AG04450 (cell line): ENCODE measurements around the gene WDR77. TPM values are rescaled to one million over a fixed set of nuclear protein-coding genes. Genes with fewer than 3 reads are reported as not detected.

Source experiments
- polyA plus RNA-seq: library from polyadenylated mRNA; depleted of rRNA; stranded (reverse); fragments of >200 nt; gene quantifications from 2 replicates; pipeline ENCODE4 v1.2.3, GENCODE V29; 2011; rRNA removed
- small RNA-seq: library from RNA; depleted of rRNA; stranded (forward); fragments of <200 nt; gene quantifications from one replicate; pipeline ENCODE3, GENCODE V24; 2012; ENCODE audit warnings: low read depth; ENCODE audit not compliant: insufficient read length

Gene WDR77
- polyA plus RNA-seq, 1 experiment: 86.9 TPM

Small RNA genes lying within 50 kb of the gene (small RNA-seq; reads per million reads assigned to genes)
- gene RF00019 (not detected), gene RNU6-792P (6.7 reads per million, percentile 61 among the genes with 10 or more reads in this experiment)

Other genes starting within 250 kb of the WDR77 start
- gene DENND2D, start 248.6 kb downstream of the WDR77 start, polyA plus RNA-seq: 1.3 and 1.4 TPM in 2 replicates
- 0.86 and 1.0 TPM in 2 replicates for gene CHI3L2, start 221.5 kb downstream of the WDR77 start, polyA plus RNA-seq
- gene CHIA, start 158.4 kb downstream of the WDR77 start, polyA plus RNA-seq: not detected in 2 replicates
- 0.94 and 0.99 TPM in 2 replicates for gene OVGP1, start 21.5 kb downstream of the WDR77 start, polyA plus RNA-seq
- 425 and 519 TPM in 2 replicates for gene ATP5PB, start 208 bp upstream of the WDR77 start, polyA plus RNA-seq
- 0.27 and 0.32 TPM in 2 replicates for gene C1orf162, start 24.7 kb upstream of the WDR77 start, polyA plus RNA-seq
- gene ADORA3, start 54.4 kb upstream of the WDR77 start, polyA plus RNA-seq: not detected in 2 replicates
- 0.11 TPM in 1 of 2 replicates, not detected in the other for gene TMIGD3, start 54.4 kb upstream of the WDR77 start, polyA plus RNA-seq
- 60.0 and 78.1 TPM in 2 replicates for gene RAP1A, start 170.5 kb upstream of the WDR77 start, polyA plus RNA-seq